ENCODE data around the gene NIBAN1. TPM values are rescaled to one million over a fixed set of nuclear protein-coding genes. Genes with fewer than 3 reads are reported as not detected.

NIBAN1 gene
- total RNA-seq, 1 experiment from 2014 or later, result 15.6 TPM

DNA sequence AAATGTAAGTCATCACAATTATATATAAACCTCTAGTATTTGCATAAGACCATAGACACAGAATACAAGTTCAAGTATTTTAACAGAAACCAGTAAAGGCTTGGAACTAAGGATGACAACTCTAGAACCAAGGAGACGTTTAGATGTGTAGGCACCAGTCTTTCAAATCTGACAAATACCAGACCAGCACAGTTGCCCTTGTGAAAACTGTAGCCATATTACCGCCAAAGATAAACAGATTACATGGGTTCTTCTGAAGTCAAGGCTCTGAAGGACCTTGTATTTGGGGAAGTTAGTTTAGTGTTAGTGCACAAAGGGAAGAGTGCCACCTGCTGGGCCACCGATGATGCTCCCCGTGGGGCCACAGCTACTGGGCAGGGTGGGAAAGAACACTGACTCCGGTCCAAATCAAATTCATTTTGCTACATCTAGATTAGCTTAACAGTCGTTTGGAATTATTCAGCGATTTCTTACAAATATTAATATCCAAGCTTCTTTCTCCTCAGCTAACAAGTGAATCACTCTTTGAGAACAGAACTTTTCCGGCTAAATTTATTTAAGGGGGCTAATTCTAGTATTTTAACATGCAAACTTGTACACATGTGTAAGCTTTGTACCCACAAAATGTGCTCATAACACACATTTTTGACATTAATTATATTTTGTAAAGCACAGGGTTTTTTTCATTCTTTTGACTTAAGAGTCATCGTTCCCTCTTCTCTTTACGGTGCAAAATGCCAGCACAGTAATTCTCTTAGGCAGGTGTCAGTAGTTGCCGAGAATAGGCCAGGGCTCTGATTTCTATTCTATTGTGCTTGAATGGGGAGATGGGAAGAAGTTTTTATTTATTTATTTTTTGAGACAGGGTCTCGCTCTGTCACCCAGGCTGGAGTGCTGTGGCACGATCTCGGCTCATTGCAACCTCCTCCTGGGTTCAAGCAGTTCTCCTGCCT lies 8.0 kb upstream of the NIBAN1 start:
- ChIA-PET CTCF (interaction anchor here (0.6 to 6.0 kb wide), 52 partner anchors 8 to 714 kb away, joined by 3 to 270 read pairs (median 5); partner anchors contain the start of gene NIBAN1), POLR2A (interaction anchor here (0.6 to 1.9 kb wide), 3 partner anchors 9 to 177 kb away, joined by 3 to 15 read pairs (median 3); no protein-coding TSS in a partner anchor)
- TF ChIP-seq CTCF (IDR thresholded peaks at IDR 0.05; ENCODE audit: unreplicated experiment), result peak; percentile 97
- no TSS peak for BruUV-seq (replicated peaks)
- no peaks in the 10 kb centered on the region for H3K4me1 Mint-ChIP-seq (ENCODE audit: insufficient read depth, unreplicated experiment)
- peak; percentile 82 for DNase-seq (ENCODE audit: unreplicated experiment)
- H3K27me3 Mint-ChIP-seq (ENCODE audit: insufficient read depth, unreplicated experiment), result peaks cover 82% of the 10 kb centered on the region
- intact Hi-C loops (cut with micrococcal nuclease), result loop anchor here (1.0 to 5.0 kb wide), 6 partner anchors 175 to 907 kb away; partner anchors contain the start of genes SWT1 and TRMT1L
- H3K27ac Mint-ChIP-seq (ENCODE audit: low read depth, unreplicated experiment), result no peak overlapping the region
- no peaks in the 10 kb centered on the region for H3K9me3 Mint-ChIP-seq (ENCODE audit: unreplicated experiment)
- no peaks in the 10 kb centered on the region for H3K36me3 Mint-ChIP-seq (ENCODE audit: insufficient read depth, unreplicated experiment)
- H3K4me3 Mint-ChIP-seq (ENCODE audit: unreplicated experiment), result no peak overlapping the region

- no peak for DNase-seq (ENCODE audit: unreplicated experiment)
- Mint-ChIP-seq H3K4me3 (ENCODE audit: unreplicated experiment) (no peak overlapping the region), H3K9me3 (ENCODE audit: unreplicated experiment) (no peaks in the 10 kb centered on the region), H3K27me3 (ENCODE audit: insufficient read depth, unreplicated experiment) (peaks cover 83% of the 10 kb centered on the region), H3K36me3 (ENCODE audit: insufficient read depth, unreplicated experiment) (no peaks in the 10 kb centered on the region), H3K27ac (ENCODE audit: low read depth, unreplicated experiment) (no peak overlapping the region), H3K4me1 (ENCODE audit: insufficient read depth, unreplicated experiment) (no peaks in the 10 kb centered on the region)
- CTCF ChIA-PET, result interaction anchor here (0.6 to 6.0 kb wide), 19 partner anchors 9 to 186 kb away, joined by 3 to 270 read pairs (median 8); no protein-coding TSS in a partner anchor
- no peak for TF ChIP-seq CTCF (IDR thresholded peaks at IDR 0.05; ENCODE audit: unreplicated experiment)
- POLR2A ChIA-PET, result interaction anchor here (0.6 to 1.9 kb wide), 3 partner anchors 36 to 224 kb away, joined by 3 to 15 read pairs (median 5); no protein-coding TSS in a partner anchor
- BruUV-seq (replicated peaks), result no TSS peak
- intact Hi-C loops (cut with micrococcal nuclease), result loop anchor here (5.0 kb wide), 2 partner anchors 177 to 702 kb away; partner anchors contain the start of genes SWT1 and TRMT1L
Measured at GRCh38 chr1:184980726-184981125, 6.4 kb upstream of the NIBAN1 start.

- Mint-ChIP-seq H3K9me3 (ENCODE audit: unreplicated experiment) (no peaks in the 10 kb centered on the region), H3K4me1 (ENCODE audit: insufficient read depth, unreplicated experiment) (peaks cover 6% of the 10 kb centered on the region), H3K27ac (ENCODE audit: low read depth, unreplicated experiment) (no peak overlapping the region), H3K36me3 (ENCODE audit: insufficient read depth, unreplicated experiment) (no peaks in the 10 kb centered on the region), H3K27me3 (ENCODE audit: insufficient read depth, unreplicated experiment) (peaks cover 83% of the 10 kb centered on the region), H3K4me3 (ENCODE audit: unreplicated experiment) (no peak overlapping the region)
- no peak for TF ChIP-seq CTCF (IDR thresholded peaks at IDR 0.05; ENCODE audit: unreplicated experiment)
- intact Hi-C loops (cut with micrococcal nuclease), result no loop called here
- POLR2A ChIA-PET, result interaction anchor here (0.8 to 1.5 kb wide), 3 partner anchors 31 to 72 kb away, joined by 3 to 4 read pairs (median 4); no protein-coding TSS in a partner anchor
- no peak for DNase-seq (ENCODE audit: unreplicated experiment)
- BruUV-seq (replicated peaks), result no TSS peak
- CTCF ChIA-PET, result interaction anchor here (0.6 to 8.1 kb wide), 11 partner anchors 8 to 720 kb away, joined by 3 to 77 read pairs (median 3); no protein-coding TSS in a partner anchor
Measured at GRCh38 chr1:184975208-184975870, 1.0 kb upstream of the NIBAN1 start.

GRCh38 chr1:184974837-184975115 lies 468 bp upstream of the NIBAN1 start:
- Mint-ChIP-seq H3K4me1 (ENCODE audit: insufficient read depth, unreplicated experiment) (peaks cover 6% of the 10 kb centered on the region), H3K4me3 (ENCODE audit: unreplicated experiment) (peak overlapping the region; percentile 70), H3K36me3 (ENCODE audit: insufficient read depth, unreplicated experiment) (no peaks in the 10 kb centered on the region), H3K27me3 (ENCODE audit: insufficient read depth, unreplicated experiment) (peaks cover 89% of the 10 kb centered on the region), H3K27ac (ENCODE audit: low read depth, unreplicated experiment) (no peak overlapping the region), H3K9me3 (ENCODE audit: unreplicated experiment) (no peaks in the 10 kb centered on the region)
- DNase-seq (ENCODE audit: unreplicated experiment), result no peak
- POLR2A ChIA-PET, result interaction anchor here (0.6 to 1.5 kb wide), 6 partner anchors 20 to 120 kb away, joined by 3 to 5 read pairs (median 4); no protein-coding TSS in a partner anchor
- no peak for TF ChIP-seq CTCF (IDR thresholded peaks at IDR 0.05; ENCODE audit: unreplicated experiment)
- BruUV-seq (replicated peaks), result no TSS peak
- intact Hi-C loops (cut with micrococcal nuclease), result no loop called here
- CTCF ChIA-PET, result interaction anchor here (0.6 to 8.1 kb wide), 7 partner anchors 8 to 195 kb away, joined by 3 to 77 read pairs (median 4); no protein-coding TSS in a partner anchor
